ENCODE results near the gene MGST3. TPM values are rescaled to one million over a fixed set of nuclear protein-coding genes. Genes with fewer than 3 reads are reported as not detected.
"Not testable (repeated sequence)": the region's sequence is repeated elsewhere in the genome, so short reads cannot be mapped to it uniquely, and the experiment has no call there.

MGST3 gene
- total RNA-seq, 2 experiments from 2014 or later = 53.7 to 58.4 TPM

GRCh38 chr1:165699577-165699976 is 68.5 kb downstream of the MGST3 start:
- no peak overlapping the region for H3K4me3 Mint-ChIP-seq
- H3K36me3 Mint-ChIP-seq = peaks cover 12% of the 10 kb centered on the region
- no peaks in the 10 kb centered on the region for H3K9me3 Mint-ChIP-seq (ENCODE audit: low read depth)
- H3K27me3 Mint-ChIP-seq = no peaks in the 10 kb centered on the region
- H3K27ac Mint-ChIP-seq = no peak overlapping the region
- H3K4me1 Mint-ChIP-seq = peaks cover 24% of the 10 kb centered on the region
- CTCF ChIA-PET = no interaction called here
- no peak for DNase-seq
- no peak for ATAC-seq

GRCh38 chr1:165701922-165702321 is 70.9 kb downstream of the MGST3 start:
- Mint-ChIP-seq H3K27me3 (peaks cover 10% of the 10 kb centered on the region), H3K4me1 (peaks cover 11% of the 10 kb centered on the region)
- H3K27ac Mint-ChIP-seq; H3K9me3 Mint-ChIP-seq (ENCODE audit: low read depth); ATAC-seq; DNase-seq; H3K36me3 Mint-ChIP-seq; CTCF ChIA-PET; H3K4me3 Mint-ChIP-seq: not testable (repeated sequence)

GRCh38 chr1:165703648-165704047 is 72.6 kb downstream of the MGST3 start:
- no peak for ATAC-seq
- H3K27me3 Mint-ChIP-seq = peaks cover 15% of the 10 kb centered on the region
- peaks cover 4% of the 10 kb centered on the region for H3K4me1 Mint-ChIP-seq
- no peak overlapping the region for H3K27ac Mint-ChIP-seq
- no peaks in the 10 kb centered on the region for H3K36me3 Mint-ChIP-seq
- no peak overlapping the region for H3K4me3 Mint-ChIP-seq
- DNase-seq = no peak
- CTCF ChIA-PET = interaction anchor here (0.8 to 1.2 kb wide), 3 partner anchors 17 to 222 kb away, joined by 3 to 4 read pairs (median 3); no protein-coding TSS in a partner anchor
- H3K9me3 Mint-ChIP-seq (ENCODE audit: low read depth) = no peaks in the 10 kb centered on the region

Other genes starting within 250 kb of the MGST3 start
- gene RXRG, start 186.1 kb upstream of the MGST3 start, total RNA-seq = not detected
- not detected for gene LRRC52, start 87.2 kb upstream of the MGST3 start, total RNA-seq
- 10 to 100 TPM; 43.9 to 45.2 TPM for gene ALDH9A1, start 67.3 kb downstream of the MGST3 start, total RNA-seq
- gene TMCO1, start 137.6 kb downstream of the MGST3 start, total RNA-seq = 100 to 1,000 TPM in 1 of 2 experiments, 10 to 100 TPM in 1; 82.9 to 102 TPM
- gene UCK2, start 196.4 kb downstream of the MGST3 start, total RNA-seq = 10 to 100 TPM; 50.7 to 70.3 TPM